HCT116 (cell line): ENCODE measurements around the gene KCNS3. TPM values are rescaled to one million over a fixed set of nuclear protein-coding genes. Genes with fewer than 3 reads are reported as not detected.

Experiments used
- ATAC-seq: fragments of 200-7000 bp; cut with Tn5 transposase; 2 replicates; pipeline ENCODE4 v1.9.1; 2020; ENCODE audit warnings: mild to moderate bottlenecking, moderate library complexity
- BruUV-seq: library from RNA; stranded (reverse); fragments of 400-500 nt; replicated peaks from 2 replicates; lab custom pipeline; 2021; lab: Mats Ljungman, UMichigan
- CTCF ChIA-PET: fragments of 300-600 bp; sonication (Branson Sonifier 250); formaldehyde crosslinking; loops from one replicate; lab custom pipeline; 2021; ENCODE audit warnings: antibody characterized with exemption; lab: Charles Lee
- POLR2A ChIA-PET: fragments of 300-600, 350-600 bp; sonication (Branson Sonifier 250); formaldehyde crosslinking; loops from one replicate; lab custom pipeline; 2021; ENCODE audit warnings: antibody characterized with exemption; lab: Charles Lee
- RAD21 ChIA-PET, 2 experiments: fragments of 300-600 bp; sonication (Branson Sonifier 250); formaldehyde crosslinking; loops; one replicate each; lab custom pipeline; 2023; ENCODE audit warnings: low total read pairs in 2 of 2; ENCODE audit not compliant: uncharacterized antibody in 2 of 2, unreplicated experiment in 2 of 2, low non-redundant PET in 1 of 2; lab: Charles Lee
- DNase-seq: peaks from one replicate; pipeline ENCODE4 v3.0.0-alpha.2; 2010; ENCODE audit warnings: low read depth, low spot score
- H2AFZ ChIP-seq: fragments of 200-600 bp; shearing (Covaris generic), sonication (generic); 2 replicates; pipeline ENCODE4 v1.6.1; 2017; ENCODE audit warnings: low read depth, mixed run types, mixed read lengths, antibody characterized with exemption, low read length; ENCODE audit not compliant: poor library complexity, severe bottlenecking
- H3K27ac ChIP-seq: 2 replicates; pipeline ENCODE4 v1.5.1; 2012; ENCODE audit warnings: low read depth, low read length
- H3K27me3 ChIP-seq: fragments of 200-600 bp; sonication (generic); 2 replicates; pipeline ENCODE4 v1.6.1; 2016; ENCODE audit warnings: mixed run types, low read length, mixed read lengths; ENCODE audit not compliant: insufficient read depth
- H3K36me3 ChIP-seq, 2 experiments: fragments of 200-500 bp in 1 of 2; fragments of 200-600 bp in 1 of 2; sonication (Bioruptor generic) in 1 of 2; sonication (generic) in 1 of 2; 2 replicates each; pipeline versions ENCODE4 v1.5.1 to v1.6.1; 2014 to 2016; ENCODE audit warnings: low read length in 2 of 2, inconsistent platforms in 1 of 2, mixed read lengths in 1 of 2, mixed run types in 1 of 2; ENCODE audit not compliant: insufficient read depth in 2 of 2, control insufficient read depth in 1 of 2
- H3K4me1 ChIP-seq, 2 experiments: fragments of 200-600 bp in 1 of 2; sonication (generic) in 1 of 2; 2 replicates each; pipeline versions ENCODE4 v1.5.1 to v1.6.1; 2012 to 2017; ENCODE audit warnings: low read length in 2 of 2, inconsistent platforms in 1 of 2, mild to moderate bottlenecking in 1 of 2, mixed read lengths in 1 of 2, mixed run types in 1 of 2, moderate library complexity in 1 of 2; ENCODE audit not compliant: insufficient read depth in 2 of 2, control insufficient read depth in 1 of 2
- H3K4me2 ChIP-seq: fragments of 200-600 bp; sonication (generic); 2 replicates; pipeline ENCODE4 v1.6.1; 2017; ENCODE audit warnings: mixed run types, low read length, mixed read lengths
- H3K4me3 ChIP-seq, 2 experiments: fragments of 200-600 bp in 1 of 2; sonication (generic) in 1 of 2; replicated peaks in 1 of 2; 2 replicates each; pipeline ENCODE4 v1.5.1; 2011 to 2016; ENCODE audit warnings: low read length in 2 of 2, control low read depth in 1 of 2, low read depth in 1 of 2, mild to moderate bottlenecking in 1 of 2, mixed read lengths in 1 of 2, mixed run types in 1 of 2
- H3K79me2 ChIP-seq: fragments of 200-600 bp; sonication (generic); 2 replicates; pipeline ENCODE4 v1.6.1; 2017; ENCODE audit warnings: mild to moderate bottlenecking, mixed run types, low read length, moderate library complexity, mixed read lengths; ENCODE audit not compliant: insufficient read depth
- H3K9ac ChIP-seq: fragments of 200-600 bp; sonication (generic); 2 replicates; pipeline ENCODE4 v1.6.1; 2016; ENCODE audit warnings: low read length, mixed read lengths
- H3K9me2 ChIP-seq: fragments of 200-600 bp; sonication (generic), shearing (Covaris generic); 2 replicates; pipeline ENCODE4 v1.6.1; 2017; ENCODE audit warnings: mixed run types, mild to moderate bottlenecking, moderate library complexity; ENCODE audit not compliant: insufficient read depth
- H3K9me3 ChIP-seq, 2 experiments: fragments of 200-500 bp in 1 of 2; fragments of 200-600 bp in 1 of 2; sonication (Bioruptor generic) in 1 of 2; sonication (generic) in 1 of 2; 2 replicates each; pipeline ENCODE4 v1.6.1; 2014 to 2017; ENCODE audit warnings: low read length in 2 of 2, mixed read lengths in 2 of 2, inconsistent platforms in 1 of 2, low read depth in 1 of 2, mild to moderate bottlenecking in 1 of 2, mixed run types in 1 of 2, moderate library complexity in 1 of 2; ENCODE audit not compliant: control insufficient read depth in 1 of 2, insufficient read depth in 1 of 2
- H4K20me1 ChIP-seq: fragments of 200-600 bp; sonication (generic), shearing (Covaris generic); 2 replicates; pipeline ENCODE4 v1.6.1; 2017; ENCODE audit warnings: mixed run types, mild to moderate bottlenecking, moderate library complexity; ENCODE audit not compliant: insufficient read depth
- ATF3 ChIP-seq: IDR thresholded peaks from 2 replicates; pipeline ENCODE4 v1.6.1; 2012
- CBX3 ChIP-seq: IDR thresholded peaks from 2 replicates; pipeline ENCODE4 v1.6.1; 2012; ENCODE audit warnings: low read depth
- CEBPB ChIP-seq: IDR thresholded peaks from 2 replicates; pipeline ENCODE4 v1.6.1; 2012; ENCODE audit warnings: low read depth
- EGR1 ChIP-seq: IDR thresholded peaks from 2 replicates; pipeline ENCODE4 v1.6.1; 2012; ENCODE audit warnings: low read depth
- ELF1 ChIP-seq: IDR thresholded peaks from 2 replicates; pipeline ENCODE4 v1.6.1; 2012; ENCODE audit warnings: low read depth, borderline replicate concordance
- EZH2 ChIP-seq: fragments of 200-600 bp; sonication (generic); IDR thresholded peaks from 2 replicates; pipeline ENCODE4 v1.6.1; 2017; ENCODE audit warnings: antibody characterized with exemption, mixed run types
- EZH2phosphoT487 ChIP-seq: fragments of 200-600 bp; IDR thresholded peaks from 2 replicates; pipeline ENCODE4 v1.6.1; 2018; ENCODE audit warnings: antibody characterized with exemption, borderline replicate concordance
- FOSL1 ChIP-seq: IDR thresholded peaks from 2 replicates; pipeline ENCODE4 v1.6.1; 2012; ENCODE audit warnings: low read depth
- JUND ChIP-seq: IDR thresholded peaks from 2 replicates; pipeline ENCODE4 v1.6.1; 2012
- MAX ChIP-seq: IDR thresholded peaks from 2 replicates; pipeline ENCODE4 v1.6.1; 2012
- POLR2A ChIP-seq: IDR thresholded peaks from 2 replicates; pipeline ENCODE4 v1.7.0; 2011; ENCODE audit warnings: borderline replicate concordance; ENCODE audit not compliant: insufficient read depth, insufficient read length; ENCODE audit errors: extremely low read depth
- POLR2AphosphoS5 ChIP-seq: IDR thresholded peaks from 2 replicates; pipeline ENCODE4 v1.6.1; 2011; ENCODE audit warnings: mild to moderate bottlenecking, low read depth, low read length, moderate library complexity
- SP1 ChIP-seq: IDR thresholded peaks from 2 replicates; pipeline ENCODE4 v1.6.1; 2012; ENCODE audit warnings: low read depth
- SRF ChIP-seq: IDR thresholded peaks from 2 replicates; pipeline ENCODE4 v1.6.1; 2012; ENCODE audit warnings: low read depth
- TCF7L2 ChIP-seq: IDR thresholded peaks from 2 replicates; pipeline ENCODE4 v1.7.0; 2011; ENCODE audit warnings: borderline replicate concordance, inconsistent platforms; ENCODE audit not compliant: insufficient read depth, insufficient read length; ENCODE audit errors: extremely low read depth
- ZNF274 ChIP-seq: fragments of 200-500 bp; sonication (Bioruptor generic); IDR thresholded peaks from 2 replicates; pipeline ENCODE4 v1.6.1; 2014; ENCODE audit warnings: mild to moderate bottlenecking, low read depth, low read length, inconsistent platforms
- intact Hi-C: fragments of 100-400 bp; cut with micrococcal nuclease; formaldehyde crosslinking; loops from 2 replicates; pipeline ENCODE4 v1.10.0; 2022
- total RNA-seq: library from RNA; stranded (reverse); gene quantifications from one replicate; pipeline ENCODE4 v1.2.1, GENCODE V29; 2021; ENCODE audit not compliant: unreplicated experiment
- TF ChIP-seq, protein P1 (sequence below): IDR thresholded peaks from 2 replicates; pipeline ENCODE4 v1.6.1; 2012; ENCODE audit warnings: low read depth

Gene KCNS3
- total RNA-seq, 1 experiment from 2014 or later: 5.2 TPM

- H3K9me2 ChIP-seq: no peaks in the 10 kb centered on the region
- POLR2A ChIA-PET: no interaction called here
- no peaks in the 10 kb centered on the region for H3K4me1 ChIP-seq
- H2AFZ ChIP-seq: no peak overlapping the region
- H4K20me1 ChIP-seq: no peaks in the 10 kb centered on the region
- H3K79me2 ChIP-seq: no peaks in the 10 kb centered on the region
- RAD21 ChIA-PET: no interaction called here
- no peak overlapping the region for H3K9ac ChIP-seq
- no peak for DNase-seq
- H3K4me2 ChIP-seq: no peak overlapping the region
- peaks cover 25% of the 10 kb centered on the region for H3K27me3 ChIP-seq
- H3K27ac ChIP-seq: no peak overlapping the region
- no peak for TF ChIP-seq CEBPB
- no peak for TF ChIP-seq TCF7L2
- TF ChIP-seq POLR2AphosphoS5: no peak
- TF ChIP-seq CBX3: no peak
- no TSS peak for BruUV-seq
- no peak overlapping the region for H3K4me3 ChIP-seq
- CTCF ChIA-PET: no interaction called here
- ATAC-seq: no peak
- H3K36me3 ChIP-seq: no peaks in the 10 kb centered on the region
- intact Hi-C loops: no loop called here
- no peaks in the 10 kb centered on the region for H3K9me3 ChIP-seq
Measured at GRCh38 chr2:17960925-17961324, 82.5 kb downstream of the KCNS3 start.

DNA sequence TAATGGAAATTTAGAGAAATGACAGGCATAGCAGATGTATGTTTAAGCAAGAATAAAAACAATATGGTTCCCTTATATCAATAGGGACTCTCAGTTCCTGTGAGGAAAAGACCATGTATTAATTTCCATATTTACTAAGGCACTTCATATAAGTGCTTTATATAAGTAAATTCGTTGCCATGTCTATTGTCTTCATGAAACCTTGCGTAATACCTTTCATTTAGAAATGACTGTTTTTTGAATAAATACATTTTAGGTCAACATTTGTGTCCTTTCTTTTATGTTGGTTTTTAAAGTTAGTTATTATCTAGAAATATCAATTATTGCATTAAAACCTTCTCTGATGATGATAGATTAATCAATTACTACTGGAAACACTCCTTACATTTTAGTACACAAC is 83.3 kb downstream of the KCNS3 start:
- H3K9ac ChIP-seq: no peak overlapping the region
- no peak overlapping the region for H3K4me3 ChIP-seq
- intact Hi-C loops: no loop called here
- ChIA-PET POLR2A (no interaction called here), CTCF (no interaction called here), RAD21 (no interaction called here)
- no peak for DNase-seq
- no TSS peak for BruUV-seq
- no peaks in the 10 kb centered on the region for H3K9me2 ChIP-seq
- no peak for ATAC-seq
- H3K4me2 ChIP-seq: no peak overlapping the region
- H3K9me3 ChIP-seq: no peaks in the 10 kb centered on the region
- H2AFZ ChIP-seq: no peak overlapping the region
- H4K20me1 ChIP-seq: no peaks in the 10 kb centered on the region
- no peak overlapping the region for H3K27ac ChIP-seq
- peaks cover 17% of the 10 kb centered on the region for H3K27me3 ChIP-seq
- H3K4me1 ChIP-seq: no peaks in the 10 kb centered on the region
- H3K36me3 ChIP-seq: no peaks in the 10 kb centered on the region
- H3K79me2 ChIP-seq: no peaks in the 10 kb centered on the region
- TF ChIP-seq SRF (no peak), POLR2AphosphoS5 (no peak), ZNF274 (no peak), JUND (no peak), CEBPB (no peak), SP1 (no peak), EZH2 (no peak), ELF1 (no peak), MAX (no peak), CBX3 (no peak), FOSL1 (no peak), POLR2A (no peak), EZH2phosphoT487 (no peak), ATF3 (no peak), EGR1 (no peak)
- TF ChIP-seq, protein P1, sequence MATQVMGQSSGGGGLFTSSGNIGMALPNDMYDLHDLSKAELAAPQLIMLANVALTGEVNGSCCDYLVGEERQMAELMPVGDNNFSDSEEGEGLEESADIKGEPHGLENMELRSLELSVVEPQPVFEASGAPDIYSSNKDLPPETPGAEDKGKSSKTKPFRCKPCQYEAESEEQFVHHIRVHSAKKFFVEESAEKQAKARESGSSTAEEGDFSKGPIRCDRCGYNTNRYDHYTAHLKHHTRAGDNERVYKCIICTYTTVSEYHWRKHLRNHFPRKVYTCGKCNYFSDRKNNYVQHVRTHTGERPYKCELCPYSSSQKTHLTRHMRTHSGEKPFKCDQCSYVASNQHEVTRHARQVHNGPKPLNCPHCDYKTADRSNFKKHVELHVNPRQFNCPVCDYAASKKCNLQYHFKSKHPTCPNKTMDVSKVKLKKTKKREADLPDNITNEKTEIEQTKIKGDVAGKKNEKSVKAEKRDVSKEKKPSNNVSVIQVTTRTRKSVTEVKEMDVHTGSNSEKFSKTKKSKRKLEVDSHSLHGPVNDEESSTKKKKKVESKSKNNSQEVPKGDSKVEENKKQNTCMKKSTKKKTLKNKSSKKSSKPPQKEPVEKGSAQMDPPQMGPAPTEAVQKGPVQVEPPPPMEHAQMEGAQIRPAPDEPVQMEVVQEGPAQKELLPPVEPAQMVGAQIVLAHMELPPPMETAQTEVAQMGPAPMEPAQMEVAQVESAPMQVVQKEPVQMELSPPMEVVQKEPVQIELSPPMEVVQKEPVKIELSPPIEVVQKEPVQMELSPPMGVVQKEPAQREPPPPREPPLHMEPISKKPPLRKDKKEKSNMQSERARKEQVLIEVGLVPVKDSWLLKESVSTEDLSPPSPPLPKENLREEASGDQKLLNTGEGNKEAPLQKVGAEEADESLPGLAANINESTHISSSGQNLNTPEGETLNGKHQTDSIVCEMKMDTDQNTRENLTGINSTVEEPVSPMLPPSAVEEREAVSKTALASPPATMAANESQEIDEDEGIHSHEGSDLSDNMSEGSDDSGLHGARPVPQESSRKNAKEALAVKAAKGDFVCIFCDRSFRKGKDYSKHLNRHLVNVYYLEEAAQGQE: no peak
